Mesendoderm (in vitro differentiated cells): Measurements from ENCODE around the gene PGBD2.

ENCODE experiments used
- DNase-seq: peaks from one replicate; pipeline ENCODE4 v3.0.0; 2013
- H2AK5ac ChIP-seq: 2 replicates; pipeline ENCODE4 v1.6.1; 2013; ENCODE audit warnings: low read length, inconsistent platforms
- H2BK120ac ChIP-seq: 2 replicates; pipeline ENCODE4 v1.6.1; 2013; ENCODE audit warnings: low read depth, mild to moderate bottlenecking, low read length, moderate library complexity, mixed read lengths
- H2BK15ac ChIP-seq: replicated peaks from 2 replicates; pipeline ENCODE4 v1.6.1; 2013; ENCODE audit warnings: low read depth, mild to moderate bottlenecking, moderate library complexity
- H2BK5ac ChIP-seq: 2 replicates; pipeline ENCODE4 v1.6.1; 2013; ENCODE audit warnings: low read length, inconsistent platforms
- H3K18ac ChIP-seq: 2 replicates; pipeline ENCODE4 v1.6.1; 2013; ENCODE audit warnings: mild to moderate bottlenecking, low read length, mixed read lengths
- H3K23ac ChIP-seq: one replicate; pipeline ENCODE4 v1.6.1; 2013; ENCODE audit warnings: low read length
- H3K27ac ChIP-seq: 2 replicates; pipeline ENCODE4 v1.5.1; 2013; ENCODE audit warnings: low read depth, mild to moderate bottlenecking, inconsistent platforms, low read length, moderate library complexity
- H3K27me3 ChIP-seq: 2 replicates; pipeline ENCODE4 v1.6.1; 2013; ENCODE audit warnings: low read length, control low read depth, mild to moderate bottlenecking, inconsistent platforms; ENCODE audit not compliant: insufficient read depth, poor library complexity
- H3K36me3 ChIP-seq: 2 replicates; pipeline ENCODE4 v1.6.1; 2013; ENCODE audit warnings: low read length, inconsistent platforms; ENCODE audit not compliant: control insufficient read depth, insufficient read depth
- H3K4ac ChIP-seq: one replicate; pipeline ENCODE4 v1.6.1; 2013; ENCODE audit warnings: low read depth, mild to moderate bottlenecking, low read length, moderate library complexity
- H3K4me1 ChIP-seq: 2 replicates; pipeline ENCODE4 v1.6.1; 2013; ENCODE audit warnings: low read depth, low read length, inconsistent platforms; ENCODE audit not compliant: control insufficient read depth
- H3K4me2 ChIP-seq: 2 replicates; pipeline ENCODE4 v1.6.1; 2013; ENCODE audit warnings: low read length
- H3K4me3 ChIP-seq: 2 replicates; pipeline ENCODE4 v1.5.1; 2013; ENCODE audit warnings: mild to moderate bottlenecking, low read length
- H3K56ac ChIP-seq: one replicate; pipeline ENCODE4 v1.6.1; 2013; ENCODE audit warnings: low read length
- H3K79me1 ChIP-seq: 2 replicates; pipeline ENCODE4 v1.6.1; 2013; ENCODE audit warnings: low read length, inconsistent platforms
- H3K79me2 ChIP-seq: 2 replicates; pipeline ENCODE4 v1.6.1; 2013; ENCODE audit warnings: mild to moderate bottlenecking, low read length; ENCODE audit not compliant: control insufficient read depth, insufficient read depth
- H3K9ac ChIP-seq: 2 replicates; pipeline ENCODE4 v1.6.1; 2013; ENCODE audit warnings: low read length, inconsistent platforms
- H4K5ac ChIP-seq: one replicate; pipeline ENCODE4 v1.6.1; 2013; ENCODE audit warnings: low read length
- H4K8ac ChIP-seq: one replicate; pipeline ENCODE4 v1.6.1; 2013; ENCODE audit warnings: low read depth, mild to moderate bottlenecking, control low read depth, low read length, moderate library complexity
- WGBS: extraction: QIAGEN DNeasy Blood & Tissue Kit; methylation state at CpG from one replicate; pipeline ENCODE4 v1.1.7; 2013; ENCODE audit warnings: low lambda C conversion rate, missing lambda C conversion rate; ENCODE audit not compliant: insufficient coverage; ENCODE audit errors: extremely low coverage; 5-methylcytosine and 5-hydroxymethylcytosine counted together

The PGBD2 gene

DNA sequence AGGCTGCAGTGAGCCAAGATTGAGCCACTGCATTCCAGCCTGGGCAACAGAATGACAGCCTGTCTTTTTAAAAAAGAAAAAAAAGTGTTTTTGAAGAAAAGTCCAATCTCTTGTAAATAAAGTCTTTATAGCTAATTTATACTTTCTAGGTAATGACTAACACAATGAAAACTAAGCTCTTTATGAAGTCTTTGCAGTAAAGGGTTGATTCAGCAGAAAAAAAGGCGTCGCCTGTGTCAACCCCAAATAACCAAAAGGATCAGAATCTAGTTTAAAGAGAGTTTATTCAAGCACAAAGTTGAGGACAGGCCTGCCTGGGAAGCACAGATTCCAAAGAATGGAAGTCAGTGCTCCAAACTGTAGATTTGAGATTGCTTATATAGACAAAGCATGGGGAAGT is 14.3 kb upstream of the PGBD2 start:
- H2BK15ac ChIP-seq, result no peak overlapping the region
- no CpG with 5 or more reads among the region's 2 CpGs for WGBS
- no peaks in the 10 kb centered on the region for H3K36me3 ChIP-seq
- H3K4me3 ChIP-seq, result no peak overlapping the region
- no peak overlapping the region for H2BK120ac ChIP-seq
- H3K79me2 ChIP-seq, result no peaks in the 10 kb centered on the region
- no peak overlapping the region for H3K23ac ChIP-seq
- no peak overlapping the region for H2BK5ac ChIP-seq
- H3K27ac ChIP-seq, result no peak overlapping the region
- DNase-seq, result no peak
- H3K18ac ChIP-seq, result no peak overlapping the region
- no peak overlapping the region for H4K5ac ChIP-seq
- H3K9ac ChIP-seq, result no peak overlapping the region
- no peak overlapping the region for H2AK5ac ChIP-seq
- H3K79me1 ChIP-seq, result no peaks in the 10 kb centered on the region
- H4K8ac ChIP-seq, result no peak overlapping the region
- H3K4ac ChIP-seq, result no peak overlapping the region
- no peaks in the 10 kb centered on the region for H3K27me3 ChIP-seq
- H3K56ac ChIP-seq, result no peak overlapping the region
- H3K4me2 ChIP-seq, result no peak overlapping the region
- no peaks in the 10 kb centered on the region for H3K4me1 ChIP-seq

GRCh38 chr1:248892590-248892989 is 13.4 kb upstream of the PGBD2 start:
- Histone ChIP-seq H3K27ac (no peak overlapping the region), H2BK120ac (no peak overlapping the region), H3K9ac (no peak overlapping the region), H3K79me1 (no peaks in the 10 kb centered on the region), H3K27me3 (no peaks in the 10 kb centered on the region), H3K18ac (no peak overlapping the region), H2BK15ac (no peak overlapping the region), H2BK5ac (no peak overlapping the region), H4K8ac (no peak overlapping the region), H3K23ac (no peak overlapping the region), H4K5ac (no peak overlapping the region), H3K4me2 (no peak overlapping the region), H3K79me2 (no peaks in the 10 kb centered on the region), H2AK5ac (no peak overlapping the region), H3K56ac (no peak overlapping the region), H3K4me1 (no peaks in the 10 kb centered on the region), H3K4me3 (no peak overlapping the region), H3K36me3 (no peaks in the 10 kb centered on the region), H3K4ac (no peak overlapping the region)
- WGBS, result no CpG with 5 or more reads among the region's 1 CpG
- DNase-seq, result no peak

DNA sequence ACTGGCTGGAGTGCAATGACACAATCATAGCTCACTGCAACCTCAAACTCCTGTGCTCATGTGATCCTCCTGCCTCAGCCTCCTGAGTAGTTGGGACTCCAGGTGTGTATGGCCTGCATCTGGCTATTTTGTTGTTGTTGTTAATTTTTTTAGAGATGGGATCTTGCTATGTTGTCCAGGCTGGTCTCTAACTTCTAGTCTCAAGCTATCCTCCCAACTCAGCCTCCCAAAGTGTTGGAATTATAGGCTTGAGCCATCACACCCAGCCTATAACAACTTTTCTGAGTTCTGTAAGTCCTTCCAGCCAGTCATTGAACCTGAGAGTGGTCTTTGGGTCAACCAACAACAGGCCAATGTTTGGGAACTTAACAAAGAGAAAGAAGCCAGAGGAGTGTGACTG is 11.2 kb upstream of the PGBD2 start:
- Histone ChIP-seq H3K79me2 (no peaks in the 10 kb centered on the region), H2BK5ac (no peak overlapping the region), H3K9ac (no peak overlapping the region), H3K4ac (no peak overlapping the region), H3K18ac (no peak overlapping the region), H2AK5ac (no peak overlapping the region), H3K27me3 (no peaks in the 10 kb centered on the region), H3K56ac (no peak overlapping the region), H3K27ac (no peak overlapping the region), H3K4me2 (no peak overlapping the region), H3K79me1 (no peaks in the 10 kb centered on the region), H4K5ac (no peak overlapping the region), H4K8ac (no peak overlapping the region), H3K36me3 (no peaks in the 10 kb centered on the region), H3K23ac (no peak overlapping the region), H3K4me3 (no peak overlapping the region), H2BK120ac (no peak overlapping the region), H2BK15ac (no peak overlapping the region), H3K4me1 (no peaks in the 10 kb centered on the region)
- DNase-seq, result no peak

DNA sequence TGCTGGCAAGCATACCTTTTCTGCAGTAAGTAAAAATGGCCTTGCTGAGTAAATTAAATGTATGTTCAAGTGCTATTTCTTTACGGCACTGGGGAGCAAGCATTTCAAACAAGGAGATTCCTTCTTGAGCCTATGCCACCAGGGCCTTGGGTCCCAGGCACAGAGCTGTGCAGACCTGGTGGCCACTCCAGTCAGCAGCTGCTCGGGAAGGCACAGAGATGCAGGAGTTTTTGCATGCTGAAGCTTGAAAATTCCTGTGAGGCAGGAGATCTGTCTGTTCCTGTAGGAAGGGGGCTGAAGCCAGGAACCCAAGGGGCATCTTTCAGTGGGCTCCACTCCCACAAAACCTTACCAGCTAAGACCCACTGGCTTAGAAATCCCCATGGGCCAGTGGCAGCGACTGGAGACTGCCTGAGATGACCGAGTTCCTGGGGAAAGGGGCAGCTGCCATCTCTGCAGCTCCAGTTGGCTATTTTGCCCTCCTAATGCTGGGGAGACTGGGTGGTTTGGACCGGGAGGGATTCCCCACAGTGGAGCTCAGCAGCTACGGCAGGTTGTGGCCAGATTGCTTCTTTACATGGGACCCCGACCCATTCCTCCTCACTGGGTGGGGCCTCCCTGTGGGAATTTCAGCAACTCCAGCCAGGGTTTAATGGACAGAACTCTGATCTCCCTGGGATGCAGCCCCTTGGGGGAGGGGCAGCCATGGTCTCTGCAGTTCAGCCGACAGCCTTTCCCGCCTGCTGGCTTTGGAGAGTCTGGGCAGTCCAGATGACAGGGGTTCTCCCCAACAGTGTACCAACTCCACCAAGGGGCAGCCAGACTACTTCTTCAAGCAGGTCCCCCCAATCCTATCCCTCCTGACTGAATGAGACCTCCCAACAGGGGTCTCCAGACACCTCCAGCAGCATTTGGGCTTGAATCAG is 8.4 kb upstream of the PGBD2 start:
- Histone ChIP-seq H2BK15ac (no peak overlapping the region), H2AK5ac (no peak overlapping the region), H3K9ac (no peak overlapping the region), H3K56ac (peak overlapping the region; percentile 7), H3K36me3 (no peaks in the 10 kb centered on the region), H3K4ac (no peak overlapping the region), H3K27ac (no peak overlapping the region), H3K4me2 (no peak overlapping the region), H2BK120ac (no peak overlapping the region), H4K8ac (no peak overlapping the region), H3K23ac (no peak overlapping the region), H3K4me3 (no peak overlapping the region), H3K79me2 (no peaks in the 10 kb centered on the region), H3K27me3 (no peaks in the 10 kb centered on the region), H3K79me1 (no peaks in the 10 kb centered on the region), H3K4me1 (no peaks in the 10 kb centered on the region), H3K18ac (no peak overlapping the region), H4K5ac (no peak overlapping the region), H2BK5ac (no peak overlapping the region)
- no peak for DNase-seq
- no CpG with 5 or more reads among the region's 9 CpGs for WGBS

DNA sequence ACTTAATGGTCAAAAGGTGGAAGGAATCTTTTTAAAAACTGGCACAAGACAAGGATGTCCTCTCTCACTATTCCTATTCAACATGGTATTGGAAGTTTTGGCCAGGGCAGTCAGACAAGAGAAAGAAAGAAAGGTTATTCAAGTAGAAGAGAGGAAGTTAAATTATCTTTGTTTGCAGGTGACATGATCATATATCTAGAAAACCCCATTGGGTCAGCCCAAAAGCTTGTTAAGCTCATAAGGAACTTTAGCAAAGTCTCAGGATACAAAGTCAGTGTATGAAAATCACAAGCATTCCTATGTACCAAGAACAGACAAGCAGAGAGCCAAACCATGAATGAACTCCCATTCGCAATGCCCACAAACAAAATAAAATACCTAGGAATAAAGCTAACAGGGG is 5.4 kb upstream of the PGBD2 start:
- DNase-seq, result no peak
- Histone ChIP-seq H3K56ac (no peak overlapping the region), H4K5ac (no peak overlapping the region), H3K79me2 (no peaks in the 10 kb centered on the region), H2AK5ac (no peak overlapping the region), H3K4ac (no peak overlapping the region), H3K4me1 (peaks cover 2% of the 10 kb centered on the region), H3K9ac (no peak overlapping the region), H2BK5ac (no peak overlapping the region), H3K79me1 (no peaks in the 10 kb centered on the region), H3K36me3 (no peaks in the 10 kb centered on the region), H3K18ac (no peak overlapping the region), H3K4me2 (no peak overlapping the region), H3K27ac (no peak overlapping the region), H3K23ac (no peak overlapping the region), H2BK120ac (no peak overlapping the region), H3K27me3 (no peaks in the 10 kb centered on the region), H4K8ac (no peak overlapping the region), H3K4me3 (no peak overlapping the region), H2BK15ac (no peak overlapping the region)
- WGBS, result no CpG with 5 or more reads among the region's 1 CpG

GRCh38 chr1:248901578-248901977 is 4.5 kb upstream of the PGBD2 start:
- no peak overlapping the region for H3K4ac ChIP-seq
- H3K79me1 ChIP-seq, result no peaks in the 10 kb centered on the region
- H3K9ac ChIP-seq, result no peak overlapping the region
- no peaks in the 10 kb centered on the region for H3K79me2 ChIP-seq
- no peaks in the 10 kb centered on the region for H3K27me3 ChIP-seq
- no peaks in the 10 kb centered on the region for H3K36me3 ChIP-seq
- no peak overlapping the region for H3K4me2 ChIP-seq
- no peak overlapping the region for H4K8ac ChIP-seq
- no peak overlapping the region for H2BK15ac ChIP-seq
- peaks cover 2% of the 10 kb centered on the region for H3K4me1 ChIP-seq
- H2AK5ac ChIP-seq, result no peak overlapping the region
- no peak overlapping the region for H3K18ac ChIP-seq
- H3K4me3 ChIP-seq, result no peak overlapping the region
- DNase-seq, result no peak
- no peak overlapping the region for H2BK120ac ChIP-seq
- no peak overlapping the region for H4K5ac ChIP-seq
- H3K23ac ChIP-seq, result no peak overlapping the region
- no peak overlapping the region for H3K27ac ChIP-seq
- no peak overlapping the region for H2BK5ac ChIP-seq
- no CpG with 5 or more reads among the region's 2 CpGs for WGBS
- no peak overlapping the region for H3K56ac ChIP-seq
